Peyer's patch (tissue), 4 donors: ENCODE data around the gene ACIN1. TPM values are rescaled to one million over a fixed set of nuclear protein-coding genes. Genes with fewer than 3 reads are reported as not detected.

Experiments
- DNase-seq, 3 donors: peaks; one replicate each; pipeline ENCODE4 v3.0.0-alpha.2; 2017 to 2019
- H3K27ac ChIP-seq, 4 donors: fragments of 200-600 bp; sonication (generic); one replicate each; pipeline ENCODE4 v1.5.1; 2016 to 2019
- H3K27me3 ChIP-seq, 2 donors: fragments of 200-600 bp; sonication (generic); one replicate each; pipeline ENCODE4 v1.5.1; 2019
- H3K36me3 ChIP-seq, 3 donors: fragments of 200-600 bp; sonication (generic); one replicate each; pipeline ENCODE4 v1.5.1; 2016 to 2019
- H3K4me1 ChIP-seq, 4 donors: fragments of 200-600 bp; sonication (generic); one replicate each; pipeline ENCODE4 v1.5.1; 2016 to 2019
- H3K4me3 ChIP-seq, 4 donors: fragments of 200-600 bp; sonication (generic); 1 replicate in 3 of 4; 2 replicates in 1 of 4; pipeline ENCODE4 v1.5.1; 2016 to 2019; ENCODE audit warnings: mild to moderate bottlenecking in 1 of 4
- H3K9me3 ChIP-seq, 4 donors: fragments of 200-600 bp; sonication (generic); one replicate each; pipeline ENCODE4 v1.5.1; 2016 to 2019; ENCODE audit warnings: mild to moderate bottlenecking in 1 of 4
- POLR2A ChIP-seq, 2 donors: fragments of 450-650 bp; IDR thresholded peaks; one replicate each; pipeline ENCODE4 v1.5.1; 2017; ENCODE audit warnings: antibody characterized with exemption in 2 of 2, mild to moderate bottlenecking in 2 of 2, moderate library complexity in 2 of 2
- total RNA-seq, 4 donors: library from RNA; depleted of rRNA; stranded (reverse); fragments of >200 nt; gene quantifications; one replicate each; pipeline ENCODE4 v1.1.0, GENCODE V29; 2016
- TF ChIP-seq, protein P1 (sequence below), 6 experiments: fragments of 450-650 bp in 4 of 6; fragments of 200-600 bp in 2 of 6; sonication (generic) in 1 of 6; IDR thresholded peaks; one replicate each; pipeline ENCODE4 v1.5.1; 2017 to 2019; ENCODE audit warnings: antibody characterized with exemption in 6 of 6, mild to moderate bottlenecking in 3 of 6, moderate library complexity in 1 of 6

Gene ACIN1
- total RNA-seq, 4 donors from 2014 or later, result 130 to 281 (median 238) TPM

GRCh38 chr14:23080474-23080873 lies 14.5 kb downstream of the ACIN1 start:
- Histone ChIP-seq H3K27me3 (no peaks in the 10 kb centered on the region), H3K36me3 (peaks cover 0 to 100% (median 3%) of the 10 kb centered on the region in 3 donors), H3K4me3 (no peak overlapping the region), H3K27ac (no peak overlapping the region), H3K4me1 (peaks cover 0 to 26% (median 0%) of the 10 kb centered on the region in 4 donors), H3K9me3 (no peaks in the 10 kb centered on the region)
- TF ChIP-seq, protein P1, sequence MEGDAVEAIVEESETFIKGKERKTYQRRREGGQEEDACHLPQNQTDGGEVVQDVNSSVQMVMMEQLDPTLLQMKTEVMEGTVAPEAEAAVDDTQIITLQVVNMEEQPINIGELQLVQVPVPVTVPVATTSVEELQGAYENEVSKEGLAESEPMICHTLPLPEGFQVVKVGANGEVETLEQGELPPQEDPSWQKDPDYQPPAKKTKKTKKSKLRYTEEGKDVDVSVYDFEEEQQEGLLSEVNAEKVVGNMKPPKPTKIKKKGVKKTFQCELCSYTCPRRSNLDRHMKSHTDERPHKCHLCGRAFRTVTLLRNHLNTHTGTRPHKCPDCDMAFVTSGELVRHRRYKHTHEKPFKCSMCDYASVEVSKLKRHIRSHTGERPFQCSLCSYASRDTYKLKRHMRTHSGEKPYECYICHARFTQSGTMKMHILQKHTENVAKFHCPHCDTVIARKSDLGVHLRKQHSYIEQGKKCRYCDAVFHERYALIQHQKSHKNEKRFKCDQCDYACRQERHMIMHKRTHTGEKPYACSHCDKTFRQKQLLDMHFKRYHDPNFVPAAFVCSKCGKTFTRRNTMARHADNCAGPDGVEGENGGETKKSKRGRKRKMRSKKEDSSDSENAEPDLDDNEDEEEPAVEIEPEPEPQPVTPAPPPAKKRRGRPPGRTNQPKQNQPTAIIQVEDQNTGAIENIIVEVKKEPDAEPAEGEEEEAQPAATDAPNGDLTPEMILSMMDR (IDR thresholded peaks at IDR 0.05), result no peak
- TF ChIP-seq POLR2A (IDR thresholded peaks at IDR 0.05), result no peak
- DNase-seq, result no peak

GRCh38 chr14:23079716-23080115 lies 15.2 kb downstream of the ACIN1 start:
- H3K27ac ChIP-seq, result peak overlapping the region in 2 of 4 donors; percentile 66 to 72

GRCh38 chr14:23078692-23079116 lies 16.2 kb downstream of the ACIN1 start:
- H3K4me3 ChIP-seq, result no peak overlapping the region
- peaks cover 0 to 100% (median 3%) of the 10 kb centered on the region in 3 donors for H3K36me3 ChIP-seq
- no peaks in the 10 kb centered on the region for H3K27me3 ChIP-seq
- H3K9me3 ChIP-seq, result no peaks in the 10 kb centered on the region
- peak in 1 of 3 donors; percentile 88 for DNase-seq
- H3K4me1 ChIP-seq, result peaks cover 0 to 26% (median 0%) of the 10 kb centered on the region in 4 donors
- TF ChIP-seq, protein P1 (IDR thresholded peaks at IDR 0.05), result peak in 1 of 6 experiments; percentile 16
- peak in 1 of 2 donors; percentile 28 for TF ChIP-seq POLR2A (IDR thresholded peaks at IDR 0.05)
- H3K27ac ChIP-seq, result peak overlapping the region in 3 of 4 donors; percentile 35 to 72 (median 66)

More at GRCh38 chr14:23079716-23080115, 15.2 kb downstream of the ACIN1 start:
- DNase-seq, result no peak
- Histone ChIP-seq H3K36me3 (peaks cover 0 to 100% (median 3%) of the 10 kb centered on the region in 3 donors), H3K27me3 (no peaks in the 10 kb centered on the region), H3K4me3 (no peak overlapping the region), H3K9me3 (no peaks in the 10 kb centered on the region), H3K4me1 (peaks cover 0 to 26% (median 0%) of the 10 kb centered on the region in 4 donors)
- TF ChIP-seq, protein P1 (IDR thresholded peaks at IDR 0.05), result no peak
- no peak for TF ChIP-seq POLR2A (IDR thresholded peaks at IDR 0.05)

GRCh38 chr14:23077962-23078361 lies 17.0 kb downstream of the ACIN1 start:
- peaks cover 0 to 99% (median 3%) of the 10 kb centered on the region in 3 donors for H3K36me3 ChIP-seq
- H3K27me3 ChIP-seq, result no peaks in the 10 kb centered on the region

DNA sequence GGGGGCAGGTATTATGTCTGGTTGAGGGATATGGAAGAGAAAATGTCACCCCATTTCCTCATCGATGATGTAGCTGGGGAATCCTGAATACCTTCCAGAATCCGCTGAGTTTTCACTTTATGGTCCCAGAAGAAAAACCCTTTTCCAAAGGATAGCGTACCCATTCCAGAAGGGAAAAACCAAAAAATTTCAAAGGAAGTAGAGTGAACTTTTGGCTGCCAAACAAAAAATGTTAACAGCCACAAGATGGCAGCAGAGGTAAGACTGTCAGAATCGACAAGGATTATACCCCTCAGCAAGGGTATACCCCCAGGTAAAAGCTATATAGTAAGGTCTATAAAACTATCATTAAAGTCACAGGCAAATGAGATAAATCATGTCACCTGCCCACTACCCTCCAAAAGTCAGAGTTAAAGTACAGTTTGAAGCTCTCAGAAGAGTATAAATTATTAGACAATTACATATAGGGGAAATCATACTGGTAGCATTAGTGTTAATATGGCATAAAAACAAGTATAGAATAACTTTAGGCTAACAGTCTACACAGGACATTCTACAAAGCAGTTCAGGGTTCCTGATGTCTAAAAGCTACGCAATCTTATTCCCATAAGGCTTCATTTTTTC lies 18.0 kb downstream of the ACIN1 start:
- Histone ChIP-seq H3K27ac (no peak overlapping the region), H3K4me1 (peaks cover 0 to 38% (median 1%) of the 10 kb centered on the region in 4 donors), H3K27me3 (no peaks in the 10 kb centered on the region), H3K9me3 (no peaks in the 10 kb centered on the region), H3K36me3 (peaks cover 0 to 96% (median 3%) of the 10 kb centered on the region in 3 donors), H3K4me3 (no peak overlapping the region)
- TF ChIP-seq POLR2A (IDR thresholded peaks at IDR 0.05), result no peak
- TF ChIP-seq, protein P1 (IDR thresholded peaks at IDR 0.05), result peak; percentile 18 to 61 (median 50)
- no peak for DNase-seq

More at GRCh38 chr14:23077962-23078361, 17.0 kb downstream of the ACIN1 start:
- Histone ChIP-seq H3K4me1 (peaks cover 0 to 27% (median 0%) of the 10 kb centered on the region in 4 donors), H3K4me3 (no peak overlapping the region), H3K9me3 (no peaks in the 10 kb centered on the region), H3K27ac (peak overlapping the region in 3 of 4 donors; percentile 28 to 72 (median 66))
- no peak for DNase-seq
- no peak for TF ChIP-seq POLR2A (IDR thresholded peaks at IDR 0.05)
- TF ChIP-seq, protein P1 (IDR thresholded peaks at IDR 0.05), result no peak
